Measurements from ENCODE around the gene DCTN3. TPM values are rescaled to one million over a fixed set of nuclear protein-coding genes. Genes with fewer than 3 reads are reported as not detected.
A peak's percentile ranks its signal among the peaks of the same experiment; 100 is the strongest.

The DCTN3 gene
- total RNA-seq, 2 donors from 2014 or later = 36.1 to 39.9 TPM

DNA sequence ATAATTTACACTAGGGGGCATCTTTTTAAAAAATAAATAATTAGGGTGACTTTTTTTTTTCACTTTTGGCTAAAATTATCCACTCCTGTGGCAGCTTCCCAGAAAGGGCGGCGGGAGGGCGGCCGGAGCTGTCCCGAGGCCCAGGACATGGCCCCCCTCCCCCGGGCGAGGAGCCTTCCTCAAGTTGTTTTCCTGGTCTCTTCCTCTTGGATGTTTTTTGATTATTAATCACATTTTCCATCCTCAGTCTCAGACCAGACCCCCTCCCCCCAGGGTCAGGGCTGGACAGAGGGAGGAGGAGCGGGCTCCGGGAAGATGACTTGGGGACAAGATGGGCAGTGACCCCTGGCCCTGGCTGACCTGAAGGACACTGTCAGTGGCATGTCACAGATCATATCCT lies 26.1 kb downstream of the DCTN3 start:
- Histone ChIP-seq H3K4me3 (no peak overlapping the region), H3K27ac (no peak overlapping the region), H3K4me1 (peaks cover 33% of the 10 kb centered on the region), H3K27me3 (no peaks in the 10 kb centered on the region), H3K9me3 (no peaks in the 10 kb centered on the region), H3K36me3 (replicated peaks in 1 of 2; ENCODE audit: insufficient read depth in 1 of 2, low read depth in 2 of 2) (no peaks in the 10 kb centered on the region)
- intact Hi-C loops (cut with DNase I) = loop anchor here (5.0 to 10.0 kb wide), 2 partner anchors 159 to 187 kb away; no protein-coding TSS in a partner anchor
- ATAC-seq (no peak), DNase-seq (no peak)
- TF ChIP-seq, protein P1, sequence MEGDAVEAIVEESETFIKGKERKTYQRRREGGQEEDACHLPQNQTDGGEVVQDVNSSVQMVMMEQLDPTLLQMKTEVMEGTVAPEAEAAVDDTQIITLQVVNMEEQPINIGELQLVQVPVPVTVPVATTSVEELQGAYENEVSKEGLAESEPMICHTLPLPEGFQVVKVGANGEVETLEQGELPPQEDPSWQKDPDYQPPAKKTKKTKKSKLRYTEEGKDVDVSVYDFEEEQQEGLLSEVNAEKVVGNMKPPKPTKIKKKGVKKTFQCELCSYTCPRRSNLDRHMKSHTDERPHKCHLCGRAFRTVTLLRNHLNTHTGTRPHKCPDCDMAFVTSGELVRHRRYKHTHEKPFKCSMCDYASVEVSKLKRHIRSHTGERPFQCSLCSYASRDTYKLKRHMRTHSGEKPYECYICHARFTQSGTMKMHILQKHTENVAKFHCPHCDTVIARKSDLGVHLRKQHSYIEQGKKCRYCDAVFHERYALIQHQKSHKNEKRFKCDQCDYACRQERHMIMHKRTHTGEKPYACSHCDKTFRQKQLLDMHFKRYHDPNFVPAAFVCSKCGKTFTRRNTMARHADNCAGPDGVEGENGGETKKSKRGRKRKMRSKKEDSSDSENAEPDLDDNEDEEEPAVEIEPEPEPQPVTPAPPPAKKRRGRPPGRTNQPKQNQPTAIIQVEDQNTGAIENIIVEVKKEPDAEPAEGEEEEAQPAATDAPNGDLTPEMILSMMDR (IDR thresholded peaks at IDR 0.05) = no peak
- no peak for TF ChIP-seq POLR2A (IDR thresholded peaks at IDR 0.05)
- 65 to 68% methylated on average over 9 of the region's 9 CpGs for WGBS, 2 donors

DNA sequence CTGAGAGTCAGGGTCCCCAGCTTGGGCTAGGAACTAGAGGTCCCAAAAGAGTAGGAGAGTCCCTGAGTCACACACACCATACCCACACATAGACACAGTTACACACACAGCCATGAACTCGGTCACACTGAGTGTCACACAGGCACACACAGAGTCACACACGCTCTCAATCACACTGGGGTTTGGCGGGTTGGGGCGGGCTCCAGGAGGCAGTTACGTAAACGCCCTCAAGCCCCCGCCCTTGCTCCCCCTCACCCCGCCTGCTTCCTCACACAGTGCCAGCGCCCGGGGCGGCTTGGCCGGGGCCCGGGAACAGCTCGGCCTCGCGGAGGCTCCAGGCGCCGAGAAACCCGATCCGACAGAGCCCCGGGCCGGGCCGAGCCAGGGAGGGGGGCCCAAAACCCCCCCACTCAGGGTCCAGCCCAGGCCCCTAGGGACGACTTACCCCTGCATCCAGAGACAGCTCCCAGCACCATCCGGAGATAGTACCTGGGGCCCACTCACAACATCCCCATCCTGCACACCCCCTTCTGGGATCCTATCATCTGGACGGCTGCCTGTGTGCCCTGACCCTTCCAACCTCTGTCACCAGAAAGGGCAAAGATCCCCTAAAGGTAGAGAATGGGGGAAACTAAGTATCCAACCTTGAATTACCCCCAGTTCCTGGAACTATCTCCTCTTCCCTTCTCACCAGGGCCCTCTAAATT lies 27.2 kb downstream of the DCTN3 start:
- intact Hi-C loops (cut with DNase I) = loop anchor here (5.0 to 10.0 kb wide), 2 partner anchors 158 to 186 kb away; no protein-coding TSS in a partner anchor
- H3K36me3 ChIP-seq (replicated peaks in 1 of 2; ENCODE audit: insufficient read depth in 1 of 2, low read depth in 2 of 2) = no peaks in the 10 kb centered on the region
- DNase-seq (peak in 3 of 4 donors; percentile 30 to 54 (median 47)), ATAC-seq (peak; percentile 32)
- peaks cover 40% of the 10 kb centered on the region for H3K4me1 ChIP-seq
- no peak for TF ChIP-seq POLR2A (IDR thresholded peaks at IDR 0.05)
- TF ChIP-seq, protein P1 (IDR thresholded peaks at IDR 0.05) = no peak
- no peak overlapping the region for H3K4me3 ChIP-seq
- H3K27ac ChIP-seq = no peak overlapping the region
- peaks cover 0 to 3% of the 10 kb centered on the region in 2 donors for H3K27me3 ChIP-seq
- 10 to 34% methylated on average over 3 to 26 of the region's 26 CpGs for WGBS, 2 donors
- no peaks in the 10 kb centered on the region for H3K9me3 ChIP-seq

DNA sequence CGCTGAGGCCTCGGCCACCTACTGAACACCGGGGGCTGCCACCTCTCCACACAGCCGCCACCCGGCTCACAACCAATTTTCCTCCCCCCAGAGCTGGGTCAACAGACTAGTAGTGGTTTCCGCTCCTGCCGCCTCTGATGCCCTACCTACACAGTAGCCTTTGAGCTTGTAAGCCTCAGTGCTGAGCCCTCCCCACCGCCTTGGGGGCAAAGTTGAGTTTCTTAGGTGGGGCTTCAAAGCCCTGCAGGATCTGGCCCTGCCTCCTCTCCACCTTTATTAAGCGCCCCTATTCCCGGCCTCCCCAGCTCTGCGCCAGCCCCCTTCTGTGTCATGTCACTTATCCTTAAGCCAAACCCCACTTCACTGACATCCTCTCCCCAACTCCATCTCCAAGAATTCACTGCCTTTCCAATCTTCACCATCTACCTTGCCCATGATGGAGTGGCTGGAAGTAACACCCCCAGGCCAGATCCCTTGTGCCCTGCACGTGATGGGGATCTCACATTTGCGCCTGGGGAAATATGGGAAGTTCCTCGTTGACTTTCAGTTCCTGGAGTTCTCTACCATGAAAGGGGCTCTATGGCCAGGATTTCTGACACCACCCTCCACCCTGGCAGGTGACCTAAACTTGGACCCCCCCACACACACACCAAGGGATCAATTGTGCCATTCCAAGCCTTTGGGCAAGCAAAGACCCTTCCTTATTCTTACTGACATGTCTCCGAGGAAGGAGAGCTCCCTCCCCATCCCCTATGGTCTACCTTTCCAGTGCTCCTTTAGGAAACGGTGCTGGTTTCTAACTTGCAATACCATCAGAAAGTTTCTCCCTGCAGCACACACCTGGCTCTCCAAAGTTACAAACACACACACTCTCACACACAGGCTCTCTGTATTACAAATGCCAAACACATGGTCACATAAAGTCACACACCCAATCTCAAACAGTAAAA lies 28.1 kb downstream of the DCTN3 start:
- ATAC-seq (no peak), DNase-seq (no peak)
- H3K27ac ChIP-seq = no peak overlapping the region
- peaks cover 40% of the 10 kb centered on the region for H3K4me1 ChIP-seq
- TF ChIP-seq POLR2A (IDR thresholded peaks at IDR 0.05) = no peak
- TF ChIP-seq, protein P1 (IDR thresholded peaks at IDR 0.05) = peak in 1 of 7 experiments; percentile 1
- WGBS, 2 donors = 32 to 35% methylated on average over 12 to 16 of the region's 16 CpGs
- H3K36me3 ChIP-seq (replicated peaks in 1 of 2; ENCODE audit: insufficient read depth in 1 of 2, low read depth in 2 of 2) = no peaks in the 10 kb centered on the region
- peaks cover 0 to 3% of the 10 kb centered on the region in 2 donors for H3K27me3 ChIP-seq
- no peaks in the 10 kb centered on the region for H3K9me3 ChIP-seq
- intact Hi-C loops (cut with DNase I) = loop anchor here (5.0 to 10.0 kb wide), 2 partner anchors 157 to 185 kb away; no protein-coding TSS in a partner anchor
- no peak overlapping the region for H3K4me3 ChIP-seq

DNA sequence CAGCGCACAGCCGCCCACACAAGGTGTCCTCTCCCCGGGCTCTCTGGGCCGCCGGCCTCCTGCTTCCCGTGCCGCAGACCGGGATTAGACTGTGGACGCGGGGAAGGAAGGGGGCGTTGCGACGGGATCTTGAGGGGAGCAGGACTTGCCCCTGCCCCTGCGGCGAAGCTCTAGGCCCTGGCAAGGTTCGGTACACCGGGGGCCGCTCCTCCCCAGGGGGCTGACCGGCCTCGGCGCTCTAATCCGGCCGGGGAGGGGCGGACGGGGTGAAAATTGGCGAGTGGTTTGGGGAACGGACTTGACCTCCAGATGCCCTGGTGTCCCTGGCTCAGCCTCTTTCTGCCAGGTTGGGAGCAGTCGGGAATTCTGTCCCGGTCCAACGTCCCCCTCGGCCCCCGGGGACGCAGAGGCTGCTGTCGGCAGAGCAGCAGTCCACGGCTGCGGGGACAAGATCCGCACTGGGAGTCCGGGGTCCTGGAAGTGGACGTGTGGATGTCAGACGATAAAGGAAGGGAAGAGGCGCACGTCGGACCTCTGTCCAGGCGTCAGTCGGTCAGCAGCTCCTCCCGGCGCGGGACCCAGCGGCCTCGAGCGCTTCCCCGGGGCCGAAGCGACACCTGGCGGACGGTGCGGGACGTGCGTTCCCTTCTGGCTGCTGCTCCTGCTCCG lies 28.9 kb downstream of the DCTN3 start:
- intact Hi-C loops (cut with DNase I) = loop anchor here (5.0 to 10.0 kb wide), 2 partner anchors 157 to 184 kb away; no protein-coding TSS in a partner anchor
- Histone ChIP-seq H3K4me3 (no peak overlapping the region), H3K27me3 (peaks cover 3 to 4% of the 10 kb centered on the region in 2 donors), H3K36me3 (replicated peaks in 1 of 2; ENCODE audit: insufficient read depth in 1 of 2, low read depth in 2 of 2) (no peaks in the 10 kb centered on the region), H3K27ac (no peak overlapping the region), H3K9me3 (no peaks in the 10 kb centered on the region), H3K4me1 (peaks cover 40% of the 10 kb centered on the region)
- DNase-seq = peak; percentile 80 to 86 (median 84)
- TF ChIP-seq, protein P1 (IDR thresholded peaks at IDR 0.05) = peak; percentile 84 to 91 (median 89)
- TF ChIP-seq POLR2A (IDR thresholded peaks at IDR 0.05) = no peak
- WGBS, 2 donors = 0 to 7% methylated on average over 1 to 60 of the region's 60 CpGs
- ATAC-seq = peak; percentile 89

Data from body of pancreas (tissue), 4 donors.